Cardiac muscle cell (in vitro differentiated cells and primary cell): ENCODE measurements around the gene COL27A1. TPM values are rescaled to one million over a fixed set of nuclear protein-coding genes. Genes with fewer than 3 reads are reported as not detected.

Source experiments
- DNase-seq, 2 donors: peaks; one replicate each; pipeline versions ENCODE4 v3.0.0 to v3.0.0-alpha.2; 2010 to 2017; ENCODE audit warnings: low read depth in 1 of 2, low spot score in 1 of 2
- H3K27ac ChIP-seq: fragments of 200-600 bp; sonication (generic); 2 replicates; pipeline ENCODE4 v1.5.1; 2016
- H3K27me3 ChIP-seq: fragments of 200-600 bp; sonication (generic); 2 replicates; pipeline ENCODE4 v1.6.0; 2016; ENCODE audit warnings: control low read depth
- H3K36me3 ChIP-seq: fragments of 200-600 bp; sonication (generic); 2 replicates; pipeline ENCODE4 v1.5.1; 2016; ENCODE audit warnings: control low read depth
- H3K4me1 ChIP-seq: fragments of 200-600 bp; sonication (generic); 2 replicates; pipeline ENCODE4 v1.8.1; 2017; ENCODE audit warnings: low read depth, mild to moderate bottlenecking, mixed run types
- H3K4me3 ChIP-seq: fragments of 200-600 bp; sonication (generic); 2 replicates; pipeline ENCODE4 v1.5.1; 2016; ENCODE audit warnings: mild to moderate bottlenecking
- H3K9me3 ChIP-seq: fragments of 200-600 bp; sonication (generic); 2 replicates; pipeline ENCODE4 v1.5.1; 2017; ENCODE audit warnings: low read depth, mild to moderate bottlenecking, control low read depth
- CTCF ChIP-seq: IDR thresholded peaks from 2 replicates; pipeline ENCODE4 v1.5.1; 2012; ENCODE audit warnings: low read depth, mild to moderate bottlenecking, low read length
- polyA plus RNA-seq: library from polyadenylated mRNA; unstranded; fragments of >200 nt; fragmentation: Nextera tagmentation; extraction: Ambion mirVana; gene quantifications from 2 replicates; pipeline ENCODE4 v1.2.1, GENCODE V29; 2016
- total RNA-seq: library from RNA; depleted of rRNA; stranded (reverse); fragments of >200 nt; gene quantifications from 2 replicates; pipeline ENCODE4 v1.2.3, GENCODE V29; 2016

COL27A1 gene
- total and polyA plus RNA-seq, 2 experiments from 2014 or later, result 12.2 to 19.2 TPM

- no peak overlapping the region for H3K27ac ChIP-seq
Measured at GRCh38 chr9:114276908-114277821, 121.8 kb downstream of the COL27A1 start.

GRCh38 chr9:114278356-114278755, 123.0 kb downstream of the COL27A1 start:
- Histone ChIP-seq H3K4me3 (no peak overlapping the region), H3K27ac (no peak overlapping the region), H3K9me3 (no peaks in the 10 kb centered on the region), H3K27me3 (no peaks in the 10 kb centered on the region), H3K36me3 (no peaks in the 10 kb centered on the region), H3K4me1 (no peaks in the 10 kb centered on the region)
- DNase-seq, result no peak
- no peak for TF ChIP-seq CTCF

More at GRCh38 chr9:114276908-114277821, 121.8 kb downstream of the COL27A1 start:
- DNase-seq, result peak in 1 of 2 donors; percentile 88
- no peak for TF ChIP-seq CTCF
- H3K36me3 ChIP-seq, result no peaks in the 10 kb centered on the region
- H3K27me3 ChIP-seq, result no peaks in the 10 kb centered on the region
- H3K4me3 ChIP-seq, result no peak overlapping the region
- H3K9me3 ChIP-seq, result no peaks in the 10 kb centered on the region
- H3K4me1 ChIP-seq, result no peaks in the 10 kb centered on the region

- DNase-seq, result peak in 1 of 2 donors; percentile 47
- Histone ChIP-seq H3K4me1 (no peaks in the 10 kb centered on the region), H3K4me3 (no peak overlapping the region), H3K9me3 (no peaks in the 10 kb centered on the region), H3K27me3 (no peaks in the 10 kb centered on the region), H3K27ac (no peak overlapping the region), H3K36me3 (no peaks in the 10 kb centered on the region)
- TF ChIP-seq CTCF, result no peak
Measured at GRCh38 chr9:114278881-114279570, 123.7 kb downstream of the COL27A1 start.

GRCh38 chr9:114279693-114280092, 124.4 kb downstream of the COL27A1 start:
- no peak for TF ChIP-seq CTCF
- no peaks in the 10 kb centered on the region for H3K36me3 ChIP-seq
- no peak overlapping the region for H3K4me3 ChIP-seq
- H3K27me3 ChIP-seq, result no peaks in the 10 kb centered on the region
- no peak for DNase-seq
- no peak overlapping the region for H3K27ac ChIP-seq
- H3K4me1 ChIP-seq, result no peaks in the 10 kb centered on the region
- no peaks in the 10 kb centered on the region for H3K9me3 ChIP-seq

- no peak overlapping the region for H3K4me3 ChIP-seq
- no peaks in the 10 kb centered on the region for H3K36me3 ChIP-seq
- H3K27ac ChIP-seq, result no peak overlapping the region
- no peaks in the 10 kb centered on the region for H3K27me3 ChIP-seq
- TF ChIP-seq CTCF, result no peak
- DNase-seq, result peak in 1 of 2 donors; percentile 34
- H3K4me1 ChIP-seq, result no peaks in the 10 kb centered on the region
- H3K9me3 ChIP-seq, result no peaks in the 10 kb centered on the region
Measured at GRCh38 chr9:114280636-114281472, 125.5 kb downstream of the COL27A1 start.
